HG02870 (cell line): ENCODE measurements around the gene KIAA0586.
"Not testable (repeated sequence)": the region's sequence is repeated elsewhere in the genome, so short reads cannot be mapped to it uniquely, and the experiment has no call there.

Source experiments
- ATAC-seq: cut with Tn5 transposase; IDR thresholded peaks from one replicate; pipeline ENCODE4 v1.9.1; 2021; ENCODE audit warnings: mild to moderate bottlenecking, moderate library complexity; ENCODE audit not compliant: unreplicated experiment

The KIAA0586 gene

GRCh38 chr14:58541633-58542022 is 114.1 kb downstream of the KIAA0586 start:
- no peak for ATAC-seq

GRCh38 chr14:58543253-58543652 is 115.7 kb downstream of the KIAA0586 start:
- ATAC-seq: no peak

DNA sequence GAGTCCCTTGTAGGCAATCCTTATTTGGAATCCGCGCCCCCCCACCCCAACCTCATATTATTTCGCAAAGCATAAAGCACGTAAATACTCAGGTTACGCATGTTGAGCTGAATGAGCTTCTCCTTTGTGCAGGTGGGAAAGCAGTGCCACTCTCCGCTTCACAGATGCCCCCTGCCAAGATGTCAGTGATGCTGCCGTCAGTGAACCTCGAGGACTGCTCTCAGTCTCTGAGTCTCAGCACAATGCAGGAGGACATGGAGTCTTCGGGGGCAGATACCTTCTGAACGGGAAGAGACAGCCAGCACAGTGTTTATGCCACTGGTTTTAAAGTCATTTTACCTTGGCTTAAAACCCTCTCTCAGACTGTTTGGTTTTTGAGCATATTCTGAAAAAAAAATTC is 120.1 kb downstream of the KIAA0586 start:
- no peak for ATAC-seq

DNA sequence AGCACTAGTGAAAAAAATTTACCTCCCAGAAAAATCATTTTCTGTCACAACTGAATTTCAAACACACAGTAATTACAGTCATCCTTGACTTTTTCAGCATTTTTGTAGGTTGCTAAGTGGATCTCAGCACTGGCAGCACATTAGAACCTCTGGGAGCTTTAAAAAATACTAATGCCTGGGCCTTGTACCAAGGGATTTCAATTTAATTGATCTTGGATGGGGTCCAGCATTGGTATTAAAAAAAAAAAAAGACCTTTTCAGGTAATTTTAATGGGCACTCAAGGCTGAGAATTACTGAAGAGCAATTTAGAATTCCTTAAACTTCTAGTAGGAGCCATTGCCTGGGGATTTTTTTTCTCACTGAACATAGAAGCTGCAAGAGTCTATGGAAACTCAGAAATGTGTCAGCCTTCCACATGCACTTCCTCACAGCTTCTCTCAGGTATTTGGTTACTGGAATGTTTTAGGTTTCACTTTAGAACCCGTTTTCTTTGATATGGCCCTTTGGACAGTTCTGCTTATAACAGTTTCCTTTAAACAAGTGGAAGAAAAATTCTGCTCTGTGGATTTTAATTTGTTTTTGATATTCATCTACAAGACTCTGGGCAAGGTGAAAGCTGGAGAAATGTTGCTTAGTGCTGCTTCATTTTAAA is 121.7 kb downstream of the KIAA0586 start:
- ATAC-seq: no peak

DNA sequence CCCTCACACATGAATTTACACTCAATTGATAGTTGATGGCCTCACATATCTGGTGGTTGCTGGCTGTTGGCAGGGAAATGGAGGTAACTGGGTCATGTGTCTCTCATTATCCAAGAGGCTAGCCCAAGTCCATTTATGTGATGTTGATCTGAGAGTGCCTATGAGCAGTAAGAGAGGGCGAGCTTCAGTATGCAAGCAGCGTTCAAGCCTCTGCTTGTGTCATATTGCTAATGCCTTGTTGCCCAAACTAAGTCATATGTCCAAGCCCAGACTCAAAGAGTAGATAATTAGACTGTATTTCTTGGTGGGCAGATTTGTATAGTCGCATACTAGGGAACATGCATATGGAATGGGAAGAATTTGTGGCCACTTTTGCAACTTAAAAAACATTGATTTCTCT is 126.4 kb downstream of the KIAA0586 start:
- ATAC-seq: no peak

GRCh38 chr14:58555647-58556046 is 128.1 kb downstream of the KIAA0586 start:
- no peak for ATAC-seq

GRCh38 chr14:58557242-58557641 is 129.7 kb downstream of the KIAA0586 start:
- no peak for ATAC-seq

- no peak for ATAC-seq
These were observed 132.7 kb downstream of the KIAA0586 start for GRCh38 chr14:58560208-58560607.

GRCh38 chr14:58562141-58562540 is 134.6 kb downstream of the KIAA0586 start:
- no peak for ATAC-seq

- ATAC-seq: no peak
These were observed 136.5 kb downstream of the KIAA0586 start for GRCh38 chr14:58563978-58564377.

GRCh38 chr14:58565832-58566231 is 138.3 kb downstream of the KIAA0586 start:
- ATAC-seq: no peak

GRCh38 chr14:58566979-58567378 is 139.5 kb downstream of the KIAA0586 start:
- ATAC-seq: no peak

DNA sequence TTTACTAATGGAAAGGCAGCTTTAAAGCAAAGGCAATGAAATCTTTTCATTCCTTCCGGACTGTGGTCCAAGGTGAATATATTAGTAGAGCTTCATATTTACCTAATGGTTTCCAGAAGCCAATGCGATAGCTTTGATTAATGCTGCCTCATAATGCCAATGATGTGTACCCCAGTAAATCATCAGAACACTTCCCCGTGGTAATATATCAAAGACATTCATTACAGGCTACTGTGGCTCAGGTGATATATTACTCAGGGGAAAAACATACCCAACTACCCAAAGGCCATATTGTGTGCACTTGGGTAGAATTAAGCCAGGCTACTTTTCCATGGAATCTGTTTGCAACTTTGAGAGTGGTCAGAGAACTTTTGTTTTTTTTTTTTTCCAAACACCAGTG is 140.8 kb downstream of the KIAA0586 start:
- no peak for ATAC-seq

DNA sequence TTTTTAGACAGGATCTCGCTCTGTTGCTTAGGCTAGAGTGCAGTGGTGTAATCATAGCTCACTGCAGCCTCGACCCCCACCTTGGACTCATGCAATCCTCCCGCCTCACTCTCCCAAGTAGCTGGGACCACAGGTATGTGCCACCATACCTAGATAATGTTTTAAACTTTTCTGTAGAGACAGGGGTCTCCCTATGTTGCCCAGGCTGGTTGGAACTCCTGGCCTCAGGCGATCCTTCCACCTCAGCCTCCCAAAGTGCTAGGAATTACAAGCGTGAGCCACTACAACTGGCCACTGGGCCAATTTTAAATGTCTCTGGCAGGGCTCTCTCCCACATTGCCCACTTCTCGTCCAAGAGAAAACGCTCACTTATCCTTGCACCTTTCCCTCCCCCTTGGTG is 143.7 kb downstream of the KIAA0586 start:
- ATAC-seq: no peak

DNA sequence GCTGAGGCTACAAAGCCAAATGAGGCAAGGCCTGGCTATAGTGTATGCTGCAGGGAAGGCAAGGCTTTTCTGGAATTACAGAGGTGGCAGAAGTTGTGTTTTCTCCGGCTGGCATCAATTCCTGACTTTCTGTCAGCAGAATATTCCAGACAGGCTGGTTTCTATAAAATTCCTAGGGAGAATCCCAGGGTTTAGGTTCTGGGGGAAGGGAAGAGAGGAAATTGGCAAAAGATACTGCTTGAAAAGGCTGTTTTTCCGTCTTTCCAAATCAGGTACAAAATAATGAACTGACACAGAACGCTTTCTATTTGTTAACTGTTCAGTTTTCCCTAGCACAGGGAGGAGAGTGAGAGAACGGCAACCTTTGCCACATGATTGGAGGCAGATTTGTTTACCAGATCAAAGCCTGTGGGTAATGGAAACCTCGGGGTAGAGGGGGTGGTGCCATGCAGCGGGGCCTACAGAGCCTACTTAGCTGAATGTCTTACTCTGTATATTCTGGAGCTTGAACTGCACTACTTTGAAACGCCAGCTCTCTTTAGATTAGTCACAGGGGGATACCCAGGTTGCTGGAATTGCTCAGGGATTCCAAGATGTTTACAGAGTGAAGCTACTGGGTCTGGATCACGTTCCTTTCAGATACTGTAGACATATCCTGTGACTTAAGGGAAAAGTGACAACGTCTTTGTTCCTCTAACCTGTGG is 144.4 kb downstream of the KIAA0586 start:
- ATAC-seq: no peak

DNA sequence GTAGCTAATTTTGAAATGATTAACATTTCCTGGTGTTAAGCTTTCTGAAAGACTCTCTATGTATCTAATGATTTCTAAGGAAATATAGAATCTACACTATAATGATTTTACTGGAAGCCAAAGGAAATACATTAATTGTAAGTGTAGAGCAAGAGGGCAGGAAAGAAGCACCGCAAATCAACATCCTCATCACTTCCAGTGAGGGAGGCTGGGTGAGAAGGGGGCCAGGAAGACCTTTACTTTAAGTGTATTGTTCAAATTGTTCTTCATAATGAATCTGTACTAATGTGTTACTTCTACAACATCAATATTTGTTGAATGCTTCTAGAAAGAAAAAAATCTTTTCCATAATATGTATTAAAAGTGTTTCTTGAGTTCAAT is 144.9 kb downstream of the KIAA0586 start:
- ATAC-seq: no peak

GRCh38 chr14:58572863-58573262 is 145.3 kb downstream of the KIAA0586 start:
- no peak for ATAC-seq

GRCh38 chr14:58574623-58575022 is 147.1 kb downstream of the KIAA0586 start:
- ATAC-seq: no peak

DNA sequence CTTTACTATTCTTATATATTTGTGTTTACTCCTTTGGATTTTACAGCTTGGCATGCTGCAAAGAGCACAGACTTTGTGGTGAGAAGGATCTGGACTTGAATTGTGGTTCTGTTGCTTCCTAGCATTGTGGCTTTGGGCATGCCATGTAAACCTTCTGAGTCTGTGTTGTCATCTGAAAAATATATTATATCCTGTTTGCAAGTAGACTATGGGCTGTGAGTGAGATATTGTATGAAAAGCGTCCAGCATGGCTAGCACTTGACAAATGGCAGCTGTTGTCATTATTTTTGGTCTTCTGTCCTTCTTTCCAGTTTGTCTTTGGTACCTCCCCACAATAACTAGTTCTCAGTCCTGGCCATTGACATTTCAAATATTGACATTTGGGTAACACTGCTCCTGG is 148.4 kb downstream of the KIAA0586 start:
- ATAC-seq: no peak

GRCh38 chr14:58580035-58580434 is 152.5 kb downstream of the KIAA0586 start:
- ATAC-seq: not testable (repeated sequence)

GRCh38 chr14:58581389-58581788 is 153.9 kb downstream of the KIAA0586 start:
- not testable (repeated sequence) for ATAC-seq

DNA sequence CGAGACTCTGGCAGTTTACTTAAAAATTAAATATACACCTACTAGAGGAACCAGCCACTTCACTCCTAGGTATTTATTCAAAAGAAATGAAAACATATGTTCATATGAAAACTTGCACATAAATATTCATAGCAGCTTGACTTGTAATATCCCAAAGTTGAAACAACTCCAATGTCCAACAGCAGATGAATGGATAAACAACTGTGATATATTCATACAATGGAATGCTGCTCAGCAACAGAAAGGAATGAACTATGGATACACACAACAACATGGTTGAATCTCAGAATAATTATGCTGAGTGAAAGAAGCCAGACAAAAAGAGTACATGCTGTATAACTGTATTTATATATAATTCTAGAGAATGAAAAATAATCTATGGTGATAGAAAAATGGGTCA is 156.9 kb downstream of the KIAA0586 start:
- ATAC-seq: no peak

DNA sequence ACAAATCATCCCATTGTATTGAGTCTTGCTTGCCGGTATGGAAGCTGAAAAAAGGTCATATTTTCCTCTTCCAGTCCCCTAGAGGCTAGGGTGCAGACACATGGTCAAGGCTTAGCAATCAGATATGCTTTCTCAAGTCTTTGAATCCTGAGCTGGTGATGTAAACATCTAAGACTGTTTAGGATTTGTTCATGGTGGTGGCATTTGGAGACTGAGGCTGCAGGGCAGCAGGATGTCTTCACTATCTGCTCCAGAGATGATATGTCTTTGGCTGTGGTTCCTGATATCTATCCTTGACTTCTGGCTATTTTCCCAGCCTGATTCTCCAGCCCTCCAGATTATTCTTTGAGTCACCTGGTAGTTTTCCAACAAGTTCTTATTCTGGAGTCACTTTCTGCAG is 159.8 kb downstream of the KIAA0586 start:
- ATAC-seq: no peak
